ENCODE measurements around the gene METTL23.
"Not testable (repeated sequence)": the region's sequence is repeated elsewhere in the genome, so short reads cannot be mapped to it uniquely, and the experiment has no call there.

METTL23 gene

GRCh38 chr17:76710863-76711611, 15.6 kb upstream of the METTL23 start, which contains the start of gene MXRA7:
MXRA7 (minus strand) TSS chr17:76710965; CDS start chr17:76710946, 19 bp downstream.
- DNase-seq (ENCODE audit: low read depth in 2 of 3, low spot score in 2 of 3): peak in 2 of 3 experiments; percentile 40 to 49

DNA sequence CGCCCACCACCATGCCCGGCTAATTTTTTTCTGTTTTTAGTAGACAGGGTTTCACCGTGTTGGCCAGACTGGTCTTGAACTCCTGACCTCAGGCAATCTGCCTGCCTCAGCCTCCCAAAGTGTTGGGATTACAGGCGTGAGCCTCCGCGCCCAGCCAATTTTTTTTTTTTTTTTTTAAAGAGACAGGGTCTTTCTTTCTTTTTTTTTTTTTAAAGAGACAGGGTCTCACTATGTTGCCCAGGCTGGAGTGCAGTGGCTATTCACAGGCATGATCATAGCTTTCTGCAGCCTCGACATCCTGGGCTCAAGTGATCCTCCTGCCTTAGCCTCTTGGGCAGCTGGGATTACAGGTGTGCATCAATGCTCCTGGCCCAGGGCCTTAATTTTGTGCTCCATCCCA, 14.3 kb upstream of the METTL23 start:
- DNase-seq (ENCODE audit: low read depth in 2 of 3, low spot score in 2 of 3): not testable (repeated sequence)

DNA sequence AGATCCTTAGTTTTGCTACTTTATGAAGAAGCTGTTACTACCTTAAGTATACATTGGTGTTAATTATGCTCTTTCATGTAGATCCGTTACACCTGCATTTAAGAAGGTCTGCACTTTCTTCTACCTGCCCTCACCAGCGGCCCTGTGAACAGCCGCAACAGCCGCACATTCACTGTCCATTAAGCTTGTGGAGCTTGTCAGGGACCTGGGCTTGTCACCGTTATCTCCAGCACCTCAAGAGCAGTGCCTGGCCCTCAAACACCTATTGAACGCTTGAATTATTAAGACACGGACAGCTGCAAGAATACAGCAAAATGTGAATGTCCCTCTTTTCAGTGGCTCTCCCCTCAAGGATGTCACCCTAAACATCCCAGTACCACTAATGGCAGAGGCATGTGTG, 12.9 kb upstream of the METTL23 start:
- no peak for DNase-seq (ENCODE audit: low read depth in 2 of 3, low spot score in 2 of 3)

DNA sequence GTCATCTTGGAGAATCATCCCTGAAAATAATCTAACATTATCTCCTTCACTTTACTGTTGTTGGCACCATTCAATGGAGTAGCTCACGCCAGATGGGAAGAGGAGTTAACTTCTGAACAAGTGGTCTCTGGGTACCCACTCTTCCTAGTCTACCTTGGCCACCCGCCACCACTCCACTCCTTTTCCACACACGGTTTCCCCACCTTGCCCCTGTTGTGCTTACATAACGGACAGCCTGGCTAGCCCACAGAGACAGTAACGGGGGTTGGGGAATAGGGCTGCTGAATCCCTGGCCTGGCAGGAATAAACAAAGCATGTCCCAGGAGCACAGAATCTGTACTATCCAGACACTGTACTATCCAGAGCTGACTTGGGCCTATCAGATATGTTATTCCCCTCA, 12.3 kb upstream of the METTL23 start:
- DNase-seq (ENCODE audit: low read depth in 2 of 3, low spot score in 2 of 3): no peak

DNA sequence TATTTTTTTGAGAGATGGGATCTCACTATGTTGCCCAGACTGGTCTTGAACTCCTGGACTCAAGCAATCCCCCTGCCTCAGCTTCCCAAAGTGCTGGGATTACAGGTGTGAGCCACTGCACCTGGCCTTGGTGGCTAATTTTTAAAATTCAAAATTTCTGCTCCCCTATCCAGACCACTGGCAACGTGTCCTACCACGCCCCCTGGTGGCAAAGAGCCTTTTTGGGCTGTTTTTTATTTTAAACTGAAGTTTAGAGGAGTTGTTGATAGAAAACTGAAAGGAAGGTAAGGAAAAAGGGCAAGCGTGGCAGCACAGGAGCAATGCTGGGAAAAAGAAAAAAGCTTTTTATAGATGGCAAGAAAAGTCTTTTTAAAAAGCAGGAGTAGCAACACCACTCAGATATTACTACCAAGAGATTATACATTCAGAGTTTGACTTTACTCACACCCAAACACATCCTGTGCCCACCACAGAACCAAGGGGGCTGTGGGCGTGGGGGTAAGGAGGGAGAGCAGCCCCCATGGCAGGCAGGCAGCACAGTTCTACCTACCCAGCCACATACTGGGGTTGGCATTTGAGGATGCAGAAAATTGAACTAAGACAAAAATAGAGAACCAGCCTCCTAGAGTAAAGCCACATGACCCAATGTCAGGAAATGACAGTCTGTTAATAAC, 11.7 kb upstream of the METTL23 start:
- DNase-seq (ENCODE audit: low read depth in 2 of 3, low spot score in 2 of 3): peak in 2 of 3 experiments; percentile 69 to 72

- no peak for DNase-seq (ENCODE audit: low read depth in 2 of 3, low spot score in 2 of 3)
Measured at GRCh38 chr17:76715496-76715830, 11.2 kb upstream of the METTL23 start.

GRCh38 chr17:76716146-76716838, 10.3 kb upstream of the METTL23 start:
- peak in 1 of 3 experiments; percentile 57 for DNase-seq (ENCODE audit: low read depth in 2 of 3, low spot score in 2 of 3)

GRCh38 chr17:76716839-76717215, 9.8 kb upstream of the METTL23 start:
- DNase-seq (ENCODE audit: low read depth in 2 of 3, low spot score in 2 of 3): no peak

DNA sequence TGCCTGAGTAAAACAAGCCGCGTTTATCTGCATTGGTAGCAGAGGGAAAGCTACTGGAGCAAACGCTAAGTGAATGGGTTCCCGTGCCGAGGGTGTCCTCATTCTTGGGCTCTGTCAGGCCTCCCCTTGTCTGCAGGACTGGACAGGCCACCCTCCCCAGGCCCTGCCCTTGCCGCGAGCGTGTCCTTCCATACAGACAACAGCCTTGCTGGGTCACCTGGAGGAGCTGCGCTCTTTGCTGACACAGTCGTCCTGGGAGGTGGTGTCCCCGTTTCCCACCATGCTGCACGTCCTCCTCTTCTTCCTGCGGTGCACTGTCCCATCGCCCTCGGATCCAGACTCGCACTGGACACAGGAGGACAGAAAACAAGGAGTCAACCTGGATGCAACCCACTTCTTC, 8.1 kb upstream of the METTL23 start:
- DNase-seq (ENCODE audit: low read depth in 2 of 3, low spot score in 2 of 3): no peak

GRCh38 chr17:76720211-76720610, 6.4 kb upstream of the METTL23 start:
- no peak for DNase-seq (ENCODE audit: low read depth in 2 of 3, low spot score in 2 of 3)

DNA sequence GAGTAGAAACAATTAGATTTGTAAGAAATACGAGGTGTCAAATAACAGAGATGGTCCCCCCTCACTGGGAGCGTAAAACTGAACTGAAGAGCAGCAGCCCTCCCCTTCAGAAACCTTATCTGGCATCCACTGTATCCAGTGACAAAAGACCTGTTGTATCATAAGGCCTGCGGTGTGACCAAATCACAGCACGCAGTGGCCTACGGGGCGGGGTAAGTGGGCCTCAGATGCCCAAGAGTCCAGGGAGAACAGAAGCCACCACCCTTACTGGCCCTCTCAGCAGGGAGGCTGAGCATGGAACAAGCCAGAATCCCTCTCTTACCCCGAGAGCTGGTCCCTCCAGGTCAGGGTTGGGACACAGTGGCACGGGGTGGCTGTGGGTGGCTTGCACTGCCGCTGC, 5.7 kb upstream of the METTL23 start:
- DNase-seq (ENCODE audit: low read depth in 2 of 3, low spot score in 2 of 3): no peak

GRCh38 chr17:76721463-76721862, 5.2 kb upstream of the METTL23 start:
- no peak for DNase-seq (ENCODE audit: low read depth in 2 of 3, low spot score in 2 of 3)

DNA sequence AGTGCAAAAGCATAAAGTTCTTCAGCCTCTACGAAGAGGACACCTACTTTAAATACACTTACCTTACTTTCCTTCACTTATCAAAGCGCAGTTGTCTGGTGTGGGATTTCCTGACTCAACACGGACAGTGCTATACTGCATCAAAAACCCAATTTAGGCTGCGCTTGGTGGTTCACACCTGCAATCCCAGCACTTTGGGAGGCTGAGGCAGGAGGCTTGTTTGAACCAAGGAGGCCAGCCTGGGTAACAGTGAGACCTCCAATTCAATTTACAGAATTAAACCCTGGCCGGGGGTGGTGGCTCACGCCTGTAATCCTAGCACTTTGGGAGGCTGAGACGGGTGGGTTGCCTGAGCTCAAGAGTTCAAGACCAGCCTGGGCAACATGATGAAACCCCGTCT, 4.4 kb upstream of the METTL23 start:
- DNase-seq (ENCODE audit: low read depth in 2 of 3, low spot score in 2 of 3): no peak

GRCh38 chr17:76722977-76723376, 3.7 kb upstream of the METTL23 start:
- DNase-seq (ENCODE audit: low read depth in 2 of 3, low spot score in 2 of 3): not testable (repeated sequence)

DNA sequence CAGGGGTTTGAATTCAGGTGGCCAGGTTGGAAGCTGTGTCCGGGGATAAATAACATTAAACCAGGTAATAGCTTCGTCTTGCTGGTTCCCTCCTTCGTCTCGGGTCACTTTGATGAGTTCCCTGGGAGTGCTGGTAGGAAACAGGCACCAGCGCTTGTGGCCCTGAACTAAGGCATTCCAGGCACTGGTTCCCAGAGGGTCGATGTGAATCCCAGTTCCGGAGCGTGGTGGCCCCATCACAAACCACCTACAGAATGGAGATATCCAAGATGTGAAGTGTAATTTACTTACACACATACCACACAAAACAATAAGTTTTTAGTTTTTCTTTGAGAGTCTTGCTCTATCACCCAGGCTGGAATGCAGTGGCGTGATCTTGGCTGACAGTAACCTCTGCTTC, 2.8 kb upstream of the METTL23 start:
- DNase-seq (ENCODE audit: low read depth in 2 of 3, low spot score in 2 of 3): no peak

DNA sequence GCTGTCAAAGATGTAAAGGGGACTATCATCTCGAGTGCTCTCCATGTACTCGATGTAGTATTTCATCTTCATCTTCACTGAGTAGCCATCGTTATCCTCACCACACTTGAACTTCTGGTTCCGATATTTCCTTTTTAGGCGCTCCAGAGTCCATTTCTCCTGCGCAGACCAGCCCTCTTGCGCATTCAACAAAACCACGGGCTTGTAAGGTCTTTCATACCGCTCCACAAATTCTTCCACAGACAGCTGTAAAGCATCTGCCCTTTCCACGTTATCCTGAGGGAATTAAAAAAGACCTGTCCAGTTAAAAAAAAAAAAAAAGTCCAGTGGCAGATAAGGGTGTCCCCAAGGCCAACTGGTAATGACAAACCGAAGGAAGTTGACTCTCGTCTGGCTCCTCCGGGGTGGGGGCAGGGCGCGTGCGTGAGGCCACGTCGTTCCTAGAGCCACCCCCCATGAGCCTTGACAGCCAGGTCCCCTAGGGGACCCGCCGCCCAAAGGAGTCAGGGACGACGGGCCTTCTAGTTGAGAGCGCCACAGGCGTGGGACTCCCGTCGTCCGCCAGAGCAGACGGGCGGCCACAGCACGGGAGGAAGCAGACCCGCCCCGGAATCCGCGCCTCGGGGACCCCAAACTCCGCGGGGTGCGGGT, 934 bp upstream of the METTL23 start:
- DNase-seq (ENCODE audit: low read depth in 2 of 3, low spot score in 2 of 3): peak in 2 of 3 experiments; percentile 47 to 57

- DNase-seq (ENCODE audit: low read depth in 2 of 3, low spot score in 2 of 3): peak in 2 of 3 experiments; percentile 86 to 91
Measured at GRCh38 chr17:76726231-76726775, 336 bp upstream of the METTL23 start, which contains the start of gene JMJD6. JMJD6 (minus strand) TSS chr17:76726606; CDS start chr17:76726475, 131 bp downstream.

DNA sequence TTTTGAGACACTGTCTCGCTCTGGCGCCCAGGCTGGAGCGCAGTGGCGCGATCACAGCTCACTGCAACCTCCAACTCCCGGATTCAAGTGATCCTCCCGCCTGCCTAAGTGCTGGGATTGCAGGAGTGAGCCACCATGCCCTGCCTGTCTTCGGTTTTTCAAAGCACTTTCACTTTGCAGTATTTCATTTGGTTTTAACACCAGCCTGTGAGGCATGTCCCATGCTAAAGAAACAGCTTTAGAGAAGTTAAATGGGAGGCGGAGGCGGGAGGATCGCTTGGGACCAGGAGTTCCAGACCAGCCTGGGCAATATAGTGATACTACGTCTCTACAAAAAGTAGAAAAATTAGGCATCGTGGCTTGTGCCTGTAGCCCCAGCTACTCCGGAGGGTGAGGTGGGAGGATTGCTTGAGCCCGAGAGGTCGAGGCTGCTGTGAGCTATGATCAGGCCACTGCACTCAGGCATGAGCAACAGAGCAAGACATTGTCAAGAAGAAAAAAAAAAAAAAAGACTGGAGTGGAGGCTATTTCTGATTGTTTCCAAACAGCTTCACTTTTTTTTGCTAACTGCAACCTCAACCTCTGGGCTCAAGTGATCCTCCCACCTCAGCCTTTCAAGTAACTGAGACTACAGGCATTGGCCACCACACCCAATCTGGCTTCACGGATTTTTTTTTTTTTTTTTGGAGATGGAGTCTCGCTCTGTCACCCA, 1.3 kb downstream of the METTL23 start:
- DNase-seq (ENCODE audit: low read depth in 2 of 3, low spot score in 2 of 3): no peak

DNA sequence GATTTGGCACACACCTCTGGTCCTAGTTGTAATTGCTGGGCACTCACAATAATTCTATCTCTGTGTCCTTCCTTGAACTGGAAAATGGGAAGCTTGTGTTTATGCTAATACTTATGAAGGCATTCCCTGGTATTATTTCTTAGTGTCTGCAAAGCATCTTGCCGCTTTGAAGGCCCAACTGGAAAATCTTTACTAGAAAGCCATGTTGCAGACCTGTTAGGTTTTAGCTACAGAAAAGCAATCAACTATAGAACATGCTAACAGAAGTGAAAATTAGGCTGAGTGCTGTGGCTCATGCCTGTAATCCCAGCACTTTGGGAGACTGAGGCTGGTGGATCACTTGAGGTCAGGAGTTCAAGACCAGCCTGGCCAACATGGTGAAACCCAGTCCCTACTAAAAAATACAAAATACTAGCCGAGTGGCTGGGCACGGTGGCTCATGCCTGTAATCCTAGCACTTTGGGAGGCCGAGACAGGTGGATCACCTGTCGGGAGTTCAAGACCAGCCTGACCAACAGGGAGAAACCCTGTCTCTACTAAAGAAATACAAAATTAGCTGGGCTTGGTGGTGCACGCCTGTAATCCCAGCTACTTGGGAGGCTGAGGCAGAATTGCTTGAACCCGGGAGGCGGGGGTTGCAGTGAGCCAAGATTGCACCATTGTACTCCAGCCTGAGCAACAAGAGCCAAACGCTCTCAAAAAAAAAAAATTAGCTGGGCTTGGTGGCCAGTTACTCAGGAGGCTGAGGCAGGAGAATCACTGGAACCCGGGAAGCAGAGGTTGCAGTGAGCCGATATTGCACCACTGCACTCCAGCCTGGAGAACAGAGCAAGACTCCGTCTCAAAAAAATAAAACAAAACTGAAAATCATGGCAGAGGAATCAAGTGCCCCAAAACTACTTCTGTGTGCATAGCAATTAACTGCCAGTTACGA, 5.4 kb downstream of the METTL23 start:
- DNase-seq (ENCODE audit: low read depth in 2 of 3, low spot score in 2 of 3): not testable (repeated sequence)
